DOHH2 (cell line): ENCODE data around the gene MZF1.
"Not testable (repeated sequence)": the region's sequence is repeated elsewhere in the genome, so short reads cannot be mapped to it uniquely, and the experiment has no call there.

Source experiments
- CTCF ChIP-seq: fragments of 200-600 bp; sonication (generic); IDR thresholded peaks from one replicate; pipeline ENCODE4 v1.5.1; 2014; ENCODE audit warnings: antibody characterized with exemption, mild to moderate bottlenecking, low read depth, low read length; ENCODE audit not compliant: poor library complexity, severe bottlenecking
- EZH2phosphoT487 ChIP-seq: fragments of 200-600 bp; sonication (generic); IDR thresholded peaks from 2 replicates; pipeline ENCODE4 v1.6.1; 2017; ENCODE audit warnings: borderline replicate concordance, mild to moderate bottlenecking, antibody characterized with exemption, low read length, moderate library complexity, mixed read lengths

GRCh38 chr19:58606251-58606896, 33.2 kb upstream of the MZF1 start:
- peak; percentile 21 for TF ChIP-seq CTCF
- TF ChIP-seq EZH2phosphoT487, result not testable (repeated sequence)
